K562 (cell line): ENCODE results near the gene FCHO1. TPM values are rescaled to one million over a fixed set of nuclear protein-coding genes. Genes with fewer than 3 reads are reported as not detected.

ENCODE experiments used
- ADNP ChIP-seq: fragments of 200-800 bp; sonication (Bioruptor generic); IDR thresholded peaks from 2 replicates; pipeline ENCODE4 v1.6.1; 2016; ENCODE audit warnings: missing genetic modification characterization, missing compliant biosample characterization
- ATF1 ChIP-seq, 2 experiments: fragments of 450-650 bp in 1 of 2; IDR thresholded peaks; 2 replicates each; pipeline ENCODE4 v1.6.1; 2016; ENCODE audit warnings: missing compliant biosample characterization in 1 of 2, missing genetic modification characterization in 1 of 2
- BMI1 ChIP-seq: fragments of 150-350 bp; IDR thresholded peaks from 2 replicates; pipeline ENCODE4 v1.6.1; 2014; ENCODE audit warnings: low read length
- BRF2 ChIP-seq: IDR thresholded peaks from 3 replicates; pipeline ENCODE4 v1.6.1; 2011; ENCODE audit warnings: borderline replicate concordance, mild to moderate bottlenecking; ENCODE audit not compliant: insufficient read length, insufficient read depth
- FOSL1 ChIP-seq: fragments of 200-800 bp; sonication (Bioruptor generic); conservative IDR thresholded peaks from 2 replicates; pipeline ENCODE4 v1.6.1; 2016; ENCODE audit warnings: missing genetic modification characterization, missing compliant biosample characterization
- JUN ChIP-seq, 2 experiments: sonication (generic) in 1 of 2; formaldehyde crosslinking in 1 of 2; IDR thresholded peaks; 2 replicates each; pipeline versions ENCODE4 v1.6.1 to v1.8.0; 2012 to 2022; ENCODE audit warnings: borderline replicate concordance in 2 of 2, mild to moderate bottlenecking in 2 of 2, improper control_type of control experiment in 1 of 2, low read depth in 1 of 2, low read length in 1 of 2, missing genetic modification reagents in 1 of 2
- JUND ChIP-seq, 2 experiments: IDR thresholded peaks; 2 replicates in 1 of 2; 3 replicates in 1 of 2; pipeline ENCODE4 v1.6.1; 2011; ENCODE audit warnings: borderline replicate concordance in 2 of 2, low read depth in 2 of 2, low read length in 2 of 2, improper control_type of control experiment in 1 of 2, missing biosample characterization in 1 of 2, missing genetic modification characterization in 1 of 2, missing genetic modification reagents in 1 of 2
- MNT ChIP-seq, 2 experiments: fragments of 450-650 bp; conservative IDR thresholded peaks; 2 replicates each; pipeline ENCODE4 v1.6.1; 2017; ENCODE audit warnings: mild to moderate bottlenecking in 2 of 2, moderate library complexity in 2 of 2
- MTA2 ChIP-seq: fragments of 450-650 bp; IDR thresholded peaks from 2 replicates; pipeline ENCODE4 v1.6.1; 2016; ENCODE audit warnings: low read depth
- POLR2B ChIP-seq: fragments of 450-650 bp; IDR thresholded peaks from 2 replicates; pipeline ENCODE4 v1.6.1; 2018; ENCODE audit warnings: low read depth; ENCODE audit not compliant: partially characterized antibody
- SMARCA5 ChIP-seq: fragments of 450-650 bp; IDR thresholded peaks from 2 replicates; pipeline ENCODE4 v1.6.1; 2016
- ZKSCAN1 ChIP-seq: fragments of 150-350 bp; IDR thresholded peaks from 2 replicates; pipeline ENCODE4 v1.6.1; 2016; ENCODE audit warnings: low read depth, low read length
- polyA plus RNA-seq, 8 experiments: library from polyadenylated mRNA; depleted of rRNA in 4 of 8; stranded (reverse) in 5 of 8; unstranded in 3 of 8; fragments of >200 nt; fragmentation: Nextera tagmentation in 2 of 8; fragmentation: Illumina TruSeq in 1 of 8; extraction: Ambion mirVana in 2 of 8; extraction: Trizol in 1 of 8; gene quantifications; 2 replicates each; pipeline versions ENCODE4 v1.2.1 to v1.2.3, GENCODE V29; 2011 to 2014; ENCODE audit warnings: inconsistent platforms in 1 of 8, missing spikeins in 1 of 8
- total RNA-seq, 7 experiments: library from RNA; depleted of rRNA in 6 of 7; stranded (reverse); fragments of >200 nt in 6 of 7; fragmentation: Illumina TruSeq in 2 of 7; extraction: Trizol in 2 of 7; gene quantifications; 2 replicates each; pipeline versions ENCODE4 v1.2.1 to v1.2.3, GENCODE V29; 2011 to 2021; ENCODE audit warnings: low replicate concordance in 1 of 7

The FCHO1 gene
- total and polyA plus RNA-seq, 9 of the 15 experiments (the other 6 are each of a cell fraction or from before 2014, with no cell fraction given), result 0.21 to 58.9 (median 18.3) TPM

- TF ChIP-seq MTA2 (no peak), JUND (IDR thresholded peaks at IDR 0.05; ENCODE audit: borderline replicate concordance, low read depth, low read length) (peak; percentile 88), JUND (tag; IDR thresholded peaks at IDR 0.05; ENCODE audit: borderline replicate concordance, low read depth, low read length) (peak; percentile 63; the same call in 2 of the 3 replicates), ATF1 (CRISPR knock-in tag; IDR thresholded peaks at IDR 0.05) (no peak), ATF1 (tag; IDR thresholded peaks at IDR 0.05) (no peak), POLR2B (no peak), ADNP (tag) (no peak), ZKSCAN1 (no peak), SMARCA5 (no peak), FOSL1 (tag) (peak; percentile 82), JUN (IDR thresholded peaks at IDR 0.05; ENCODE audit: borderline replicate concordance, low read depth, low read length) (peak; percentile 69; the same call in 1 of the 2 replicates), JUN (CRISPR knock-in tag; IDR thresholded peaks at IDR 0.05; ENCODE audit: borderline replicate concordance) (no peak), BMI1 (peak; percentile 85), MNT (conservative IDR thresholded peaks at IDR 0.05) (0 out of 4 replicates have a peak, but pooled peaks of 1 of the 2 experiments have one; percentile 12), BRF2 (no peak)
- TF ChIP-seq, all 486 proteins: peak for 17
These were observed 7.2 kb upstream of the FCHO1 start (continued) for GRCh38 chr19:17743874-17744580.
